Measurements from ENCODE around the gene DNTT. TPM values are rescaled to one million over a fixed set of nuclear protein-coding genes. Genes with fewer than 3 reads are reported as not detected.

DNTT gene
- total RNA-seq (under 1 TPM in 2 of 5 experiments, not detected in 3; 0.19 to 0.24 TPM), polyA plus RNA-seq (1 to 10 TPM; 3.7 to 5.0 TPM), total RNA-seq (0.54 reads per million)

DNA sequence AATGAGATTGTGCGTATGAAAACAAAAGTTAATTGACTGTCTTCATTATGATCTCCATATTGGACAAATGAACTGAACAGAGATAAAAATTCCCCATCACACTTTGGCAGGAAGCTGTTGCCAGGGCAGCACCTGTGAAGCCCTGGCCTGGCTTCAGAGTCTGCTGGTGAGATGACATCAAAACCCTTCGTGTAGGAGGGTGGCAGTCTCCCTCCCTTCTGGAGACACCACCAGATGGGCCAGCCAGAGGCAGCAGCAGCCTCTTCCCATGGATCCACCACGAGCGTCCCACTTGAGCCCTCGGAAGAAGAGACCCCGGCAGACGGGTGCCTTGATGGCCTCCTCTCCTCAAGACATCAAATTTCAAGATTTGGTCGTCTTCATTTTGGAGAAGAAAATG, at the start of gene DNTT:
TSS of gene DNTT (plus strand) at position 205 of the 400 bp plus-strand sequence. CDS start at position 269, 64 bp downstream.
- intact Hi-C loops (cut with micrococcal nuclease): no loop called here
- DNase-seq: no peak
- H3K27ac Mint-ChIP-seq: peak within 1 kb of the TSS in 7 of 9 donors; percentile 20 to 77 (median 47)
- no peaks in the 10 kb centered on the region for H3K27me3 ChIP-seq (ENCODE audit: control insufficient read depth in 2 of 2, insufficient read depth in 2 of 2, low read length in 2 of 2)
- H3K4me1 Mint-ChIP-seq: peaks cover 7 to 87% (median 80%) of the 10 kb centered on the region in 7 donors
- H3K9me3 Mint-ChIP-seq: peaks cover 0 to 10% (median 0%) of the 10 kb centered on the region in 11 donors
- ChIA-PET POLR2A (interaction anchor here (1.0 to 1.6 kb wide), 3 partner anchors 11 to 214 kb away, joined by 3 read pairs; no protein-coding TSS in a partner anchor), CTCF (no interaction called here)
- H3K27ac ChIP-seq (ENCODE audit: low read depth, low read length): no peak within 1 kb of the TSS
- H3K36me3 Mint-ChIP-seq: peaks cover 0 to 7% (median 0%) of the 10 kb centered on the region in 5 donors
- H3K36me3 ChIP-seq (ENCODE audit: control insufficient read depth in 2 of 3, insufficient read depth in 3 of 3, low read length in 3 of 3): no peaks in the 10 kb centered on the region
- ATAC-seq: no peak
- no peaks in the 10 kb centered on the region for H3K9me3 ChIP-seq (ENCODE audit: control insufficient read depth in 2 of 3, low read length in 3 of 3)
- H3K4me3 ChIP-seq (ENCODE audit: low read length): no peak within 1 kb of the TSS
- peak within 1 kb of the TSS in 7 of 10 donors; percentile 5 to 80 (median 43) for H3K4me3 Mint-ChIP-seq
- H3K4me1 ChIP-seq (ENCODE audit: control insufficient read depth in 2 of 2, insufficient read depth in 2 of 2, low read length in 2 of 2): peaks cover 0 to 37% of the 10 kb centered on the region in 2 donors
- H3K27me3 Mint-ChIP-seq: peaks cover 0 to 21% (median 3%) of the 10 kb centered on the region in 5 donors

DNA sequence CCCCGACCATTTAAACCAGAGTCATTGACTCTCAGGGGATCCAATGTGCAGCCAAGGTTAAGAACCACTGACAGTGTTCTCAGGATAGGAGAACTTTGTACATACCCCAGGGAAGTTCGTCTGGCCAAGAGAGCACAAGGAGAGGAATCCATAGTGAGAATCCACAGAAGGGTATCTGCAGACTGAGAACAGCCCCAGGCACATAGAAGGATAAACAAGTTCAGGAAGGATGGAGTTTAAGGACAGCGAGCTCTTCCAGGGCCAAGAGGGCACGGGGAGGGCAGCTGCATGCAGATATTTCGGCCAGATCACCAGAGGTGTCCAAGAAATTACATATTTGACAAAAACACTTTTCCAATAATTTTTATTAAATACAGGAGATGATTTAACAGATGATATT, 49.3 kb upstream of the DNTT start:
- no peaks in the 10 kb centered on the region for H3K27me3 ChIP-seq (ENCODE audit: control insufficient read depth in 2 of 2, insufficient read depth in 2 of 2, low read length in 2 of 2)
- H3K9me3 Mint-ChIP-seq: no peaks in the 10 kb centered on the region
- H3K36me3 ChIP-seq (ENCODE audit: control insufficient read depth in 2 of 3, insufficient read depth in 3 of 3, low read length in 3 of 3): no peaks in the 10 kb centered on the region
- peaks cover 0 to 2% (median 0%) of the 10 kb centered on the region in 5 donors for H3K27me3 Mint-ChIP-seq
- POLR2A ChIA-PET: no interaction called here
- no peaks in the 10 kb centered on the region for H3K4me1 ChIP-seq (ENCODE audit: control insufficient read depth in 2 of 2, insufficient read depth in 2 of 2, low read length in 2 of 2)
- H3K27ac ChIP-seq (ENCODE audit: low read depth, low read length): no peak overlapping the region
- no peak overlapping the region for H3K4me3 Mint-ChIP-seq
- ATAC-seq (no peak), DNase-seq (no peak)
- no peaks in the 10 kb centered on the region for H3K36me3 Mint-ChIP-seq
- no peaks in the 10 kb centered on the region for H3K9me3 ChIP-seq (ENCODE audit: control insufficient read depth in 2 of 3, low read length in 3 of 3)
- CTCF ChIA-PET: no interaction called here
- H3K4me3 ChIP-seq (ENCODE audit: low read length): no peak overlapping the region
- H3K4me1 Mint-ChIP-seq: peaks cover 0 to 4% (median 0%) of the 10 kb centered on the region in 7 donors
- intact Hi-C loops (cut with micrococcal nuclease): no loop called here
- no peak overlapping the region for H3K27ac Mint-ChIP-seq

DNA sequence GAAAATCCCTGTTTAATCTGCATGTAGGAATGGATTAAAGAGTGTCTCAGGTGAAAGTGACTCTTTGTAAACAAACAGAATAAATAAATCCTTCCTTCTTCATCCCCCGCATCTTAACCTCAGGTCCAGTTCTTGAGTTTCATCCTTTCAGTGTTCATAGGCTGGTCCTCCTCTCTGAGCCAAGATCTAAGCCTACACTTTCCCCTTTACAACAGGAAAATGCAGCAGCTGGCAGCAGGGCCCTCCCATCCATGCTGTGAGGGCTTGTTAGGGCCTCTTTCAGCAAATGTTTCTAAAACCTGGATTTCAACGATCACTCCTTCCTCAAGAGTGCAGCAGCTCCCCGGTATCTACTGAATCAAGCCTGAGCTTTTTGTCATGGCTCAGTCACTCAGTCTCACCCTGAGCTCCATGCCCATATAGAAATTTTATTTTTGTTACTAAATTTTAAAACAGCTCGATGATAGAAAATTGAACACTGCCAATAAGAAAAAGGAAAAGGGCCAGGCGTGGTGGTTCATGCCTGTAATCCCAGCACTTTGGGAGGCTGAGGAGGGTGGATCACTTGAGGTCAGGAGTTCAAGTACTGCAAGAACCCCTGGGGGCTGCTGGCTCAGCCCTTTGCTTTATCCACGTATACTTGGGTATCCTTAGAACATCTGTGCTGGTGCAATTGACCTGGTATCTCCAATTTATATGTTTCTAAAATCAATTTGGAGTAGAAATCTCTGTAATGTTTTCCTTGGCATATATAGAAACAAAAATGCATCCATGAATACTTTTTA, 48.5 kb upstream of the DNTT start:
- ChIA-PET CTCF (no interaction called here), POLR2A (no interaction called here)
- DNase-seq: no peak
- Mint-ChIP-seq H3K9me3 (no peaks in the 10 kb centered on the region), H3K4me1 (peaks cover 0 to 4% (median 0%) of the 10 kb centered on the region in 7 donors), H3K27me3 (peaks cover 0 to 2% (median 0%) of the 10 kb centered on the region in 5 donors), H3K36me3 (no peaks in the 10 kb centered on the region), H3K27ac (peak overlapping the region in 1 of 9 donors; percentile 13), H3K4me3 (no peak overlapping the region)
- H3K9me3 ChIP-seq (ENCODE audit: control insufficient read depth in 2 of 3, low read length in 3 of 3): no peaks in the 10 kb centered on the region
- intact Hi-C loops (cut with micrococcal nuclease): no loop called here
- no peaks in the 10 kb centered on the region for H3K36me3 ChIP-seq (ENCODE audit: control insufficient read depth in 2 of 3, insufficient read depth in 3 of 3, low read length in 3 of 3)
- no peak overlapping the region for H3K4me3 ChIP-seq (ENCODE audit: low read length)
- no peak for ATAC-seq
- no peak overlapping the region for H3K27ac ChIP-seq (ENCODE audit: low read depth, low read length)
- no peaks in the 10 kb centered on the region for H3K27me3 ChIP-seq (ENCODE audit: control insufficient read depth in 2 of 2, insufficient read depth in 2 of 2, low read length in 2 of 2)
- H3K4me1 ChIP-seq (ENCODE audit: control insufficient read depth in 2 of 2, insufficient read depth in 2 of 2, low read length in 2 of 2): no peaks in the 10 kb centered on the region

DNA sequence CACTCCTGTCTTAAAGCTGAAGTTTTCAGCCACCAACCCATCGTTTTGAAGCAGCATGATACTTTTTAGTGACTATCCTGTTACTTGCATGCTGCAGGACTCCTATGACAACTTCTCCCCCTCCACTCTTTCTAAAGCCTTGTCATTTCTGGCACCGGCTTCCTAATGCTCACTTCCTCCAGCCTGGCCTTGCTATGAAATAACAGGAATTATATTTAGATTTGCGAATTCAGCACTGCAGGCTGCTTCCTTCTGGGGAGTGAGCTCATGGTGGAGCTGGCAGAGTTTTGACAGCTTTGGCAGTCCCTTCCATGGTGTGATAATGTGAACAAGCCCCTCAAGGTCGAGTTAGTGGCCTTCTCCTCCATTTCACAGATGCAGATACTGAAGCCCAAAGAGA, 46.3 kb upstream of the DNTT start:
- no peak for DNase-seq
- intact Hi-C loops (cut with micrococcal nuclease): no loop called here
- CTCF ChIA-PET: interaction anchor here (0.7 kb wide), 1 partner anchor 45 kb away, joined by 3 read pairs; no protein-coding TSS in a partner anchor
- H3K27me3 Mint-ChIP-seq: peaks cover 0 to 2% (median 0%) of the 10 kb centered on the region in 5 donors
- POLR2A ChIA-PET: no interaction called here
- H3K27me3 ChIP-seq (ENCODE audit: control insufficient read depth in 2 of 2, insufficient read depth in 2 of 2, low read length in 2 of 2): no peaks in the 10 kb centered on the region
- no peaks in the 10 kb centered on the region for H3K9me3 Mint-ChIP-seq
- no peaks in the 10 kb centered on the region for H3K9me3 ChIP-seq (ENCODE audit: control insufficient read depth in 2 of 3, low read length in 3 of 3)
- H3K4me3 ChIP-seq (ENCODE audit: low read length): no peak overlapping the region
- no peaks in the 10 kb centered on the region for H3K36me3 ChIP-seq (ENCODE audit: control insufficient read depth in 2 of 3, insufficient read depth in 3 of 3, low read length in 3 of 3)
- H3K27ac ChIP-seq (ENCODE audit: low read depth, low read length): no peak overlapping the region
- peaks cover 0 to 4% (median 0%) of the 10 kb centered on the region in 7 donors for H3K4me1 Mint-ChIP-seq
- peak; percentile 24 for ATAC-seq
- H3K4me1 ChIP-seq (ENCODE audit: control insufficient read depth in 2 of 2, insufficient read depth in 2 of 2, low read length in 2 of 2): no peaks in the 10 kb centered on the region
- H3K36me3 Mint-ChIP-seq: no peaks in the 10 kb centered on the region
- H3K4me3 Mint-ChIP-seq: no peak overlapping the region
- H3K27ac Mint-ChIP-seq: peak overlapping the region in 1 of 9 donors; percentile 37

DNA sequence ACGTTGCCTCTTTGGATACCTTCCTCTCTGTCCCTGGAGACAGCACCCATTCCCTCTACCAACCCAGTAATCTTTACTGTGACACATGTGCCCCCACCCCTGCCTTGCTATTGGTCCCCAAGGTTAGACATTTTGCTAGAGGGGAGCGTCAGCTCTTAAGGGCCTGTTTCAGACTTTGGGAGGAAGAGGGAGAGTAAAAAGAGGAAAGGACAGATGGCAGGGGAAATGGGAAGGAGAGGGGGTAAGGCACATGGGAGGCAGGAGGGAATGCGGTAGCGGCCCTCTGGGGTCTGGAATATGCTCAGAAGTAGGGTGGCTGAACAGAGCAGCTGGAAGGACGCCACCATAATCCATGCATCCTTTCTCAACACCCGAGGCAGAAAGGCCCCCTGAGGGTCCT, 45.1 kb upstream of the DNTT start:
- Histone ChIP-seq H3K36me3 (ENCODE audit: control insufficient read depth in 2 of 3, insufficient read depth in 3 of 3, low read length in 3 of 3) (no peaks in the 10 kb centered on the region), H3K27me3 (ENCODE audit: control insufficient read depth in 2 of 2, insufficient read depth in 2 of 2, low read length in 2 of 2) (no peaks in the 10 kb centered on the region), H3K9me3 (ENCODE audit: control insufficient read depth in 2 of 3, low read length in 3 of 3) (no peaks in the 10 kb centered on the region), H3K4me3 (ENCODE audit: low read length) (no peak overlapping the region), H3K4me1 (ENCODE audit: control insufficient read depth in 2 of 2, insufficient read depth in 2 of 2, low read length in 2 of 2) (no peaks in the 10 kb centered on the region), H3K27ac (ENCODE audit: low read depth, low read length) (no peak overlapping the region)
- ChIA-PET POLR2A (no interaction called here), CTCF (no interaction called here)
- DNase-seq (no peak), ATAC-seq (no peak)
- intact Hi-C loops (cut with micrococcal nuclease): no loop called here
- no peak overlapping the region for H3K4me3 Mint-ChIP-seq
- H3K36me3 Mint-ChIP-seq: no peaks in the 10 kb centered on the region
- no peak overlapping the region for H3K27ac Mint-ChIP-seq
- peaks cover 0 to 4% (median 0%) of the 10 kb centered on the region in 7 donors for H3K4me1 Mint-ChIP-seq
- H3K9me3 Mint-ChIP-seq: no peaks in the 10 kb centered on the region
- peaks cover 0 to 2% (median 0%) of the 10 kb centered on the region in 5 donors for H3K27me3 Mint-ChIP-seq

DNA sequence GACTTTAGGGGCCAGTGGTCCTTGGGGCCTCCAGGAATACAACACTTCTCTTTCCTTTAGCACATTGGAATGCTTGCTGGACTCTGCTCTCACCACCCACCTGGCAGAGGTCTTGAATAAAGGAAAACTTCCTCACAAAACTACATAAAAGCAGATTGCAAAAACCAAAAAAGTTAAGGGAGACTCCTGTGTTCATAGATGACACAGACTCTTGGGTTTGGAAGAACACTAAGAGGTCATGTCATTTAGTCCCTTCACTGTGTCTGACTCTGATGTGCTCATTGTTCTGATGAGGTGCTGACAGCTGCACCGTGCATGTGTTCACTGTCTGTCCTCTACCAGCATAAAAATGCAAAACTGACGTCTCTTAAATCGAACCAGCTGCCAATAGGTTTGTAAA, 44.2 kb upstream of the DNTT start:
- intact Hi-C loops (cut with micrococcal nuclease): no loop called here
- Histone ChIP-seq H3K27ac (ENCODE audit: low read depth, low read length) (no peak overlapping the region), H3K9me3 (ENCODE audit: control insufficient read depth in 2 of 3, low read length in 3 of 3) (no peaks in the 10 kb centered on the region), H3K36me3 (ENCODE audit: control insufficient read depth in 2 of 3, insufficient read depth in 3 of 3, low read length in 3 of 3) (no peaks in the 10 kb centered on the region), H3K4me1 (ENCODE audit: control insufficient read depth in 2 of 2, insufficient read depth in 2 of 2, low read length in 2 of 2) (no peaks in the 10 kb centered on the region), H3K4me3 (ENCODE audit: low read length) (no peak overlapping the region), H3K27me3 (ENCODE audit: control insufficient read depth in 2 of 2, insufficient read depth in 2 of 2, low read length in 2 of 2) (no peaks in the 10 kb centered on the region)
- no peak overlapping the region for H3K27ac Mint-ChIP-seq
- POLR2A ChIA-PET: interaction anchor here (0.7 kb wide), 1 partner anchor 390 kb away, joined by 3 read pairs; no protein-coding TSS in a partner anchor
- H3K27me3 Mint-ChIP-seq: peaks cover 0 to 2% (median 0%) of the 10 kb centered on the region in 5 donors
- CTCF ChIA-PET: no interaction called here
- H3K9me3 Mint-ChIP-seq: no peaks in the 10 kb centered on the region
- no peaks in the 10 kb centered on the region for H3K36me3 Mint-ChIP-seq
- peaks cover 0 to 4% (median 0%) of the 10 kb centered on the region in 7 donors for H3K4me1 Mint-ChIP-seq
- no peak for DNase-seq
- ATAC-seq: no peak
- no peak overlapping the region for H3K4me3 Mint-ChIP-seq

Measured in naive thymus-derived CD4-positive, alpha-beta T cell (primary cell).